SK-N-SH treated with all-trans-retinoic acid at 6 μM for 48 hours (cell line): ENCODE results near the gene SLC24A4.

Experiments used
- BACH2 ChIP-seq: fragments of 250-450 bp; sonication (Bioruptor Pico); IDR thresholded peaks from 2 replicates; pipeline ENCODE4 v1.9.0; 2021; ENCODE audit warnings: mild to moderate bottlenecking, borderline replicate concordance
- ESRRG ChIP-seq: fragments of 250-450 bp; sonication (Bioruptor Pico); IDR thresholded peaks from 2 replicates; pipeline ENCODE4 v1.6.1; 2021; ENCODE audit warnings: mild to moderate bottlenecking
- OSR1 ChIP-seq: fragments of 250-450 bp; sonication (Bioruptor Pico); IDR thresholded peaks from 2 replicates; pipeline ENCODE4 v1.8.0; 2022; ENCODE audit warnings: moderate library complexity, mild to moderate bottlenecking, inconsistent platforms
- RARB ChIP-seq: fragments of 250-450 bp; sonication (Bioruptor Pico); IDR thresholded peaks from 2 replicates; pipeline ENCODE4 v1.8.0; 2021; ENCODE audit warnings: mild to moderate bottlenecking, moderate library complexity
- SNAI2 ChIP-seq: fragments of 250-450 bp; sonication (Bioruptor Pico); IDR thresholded peaks from 2 replicates; pipeline ENCODE4 v1.5.0; 2020; ENCODE audit warnings: mild to moderate bottlenecking, moderate library complexity
- TCF4 ChIP-seq: fragments of 250-450 bp; sonication (Bioruptor Pico); IDR thresholded peaks from 2 replicates; pipeline ENCODE4 v1.8.0; 2021; ENCODE audit warnings: mild to moderate bottlenecking, moderate library complexity, borderline replicate concordance
- TF ChIP-seq, protein P1 (sequence below): fragments of 250-450 bp; sonication (Bioruptor Pico); IDR thresholded peaks from 2 replicates; pipeline ENCODE4 v1.8.0; 2020; ENCODE audit warnings: mild to moderate bottlenecking, moderate library complexity, borderline replicate concordance
- TF ChIP-seq, protein P2 (sequence below): fragments of 250-450 bp; sonication (Bioruptor Pico); IDR thresholded peaks from 2 replicates; pipeline ENCODE4 v1.5.0; 2020; ENCODE audit warnings: mild to moderate bottlenecking, moderate library complexity
- TF ChIP-seq, protein P3 (sequence below): fragments of 250-450 bp; sonication (Bioruptor Pico); IDR thresholded peaks from 2 replicates; pipeline ENCODE4 v1.5.1; 2021; ENCODE audit warnings: mild to moderate bottlenecking, moderate library complexity

DNA sequence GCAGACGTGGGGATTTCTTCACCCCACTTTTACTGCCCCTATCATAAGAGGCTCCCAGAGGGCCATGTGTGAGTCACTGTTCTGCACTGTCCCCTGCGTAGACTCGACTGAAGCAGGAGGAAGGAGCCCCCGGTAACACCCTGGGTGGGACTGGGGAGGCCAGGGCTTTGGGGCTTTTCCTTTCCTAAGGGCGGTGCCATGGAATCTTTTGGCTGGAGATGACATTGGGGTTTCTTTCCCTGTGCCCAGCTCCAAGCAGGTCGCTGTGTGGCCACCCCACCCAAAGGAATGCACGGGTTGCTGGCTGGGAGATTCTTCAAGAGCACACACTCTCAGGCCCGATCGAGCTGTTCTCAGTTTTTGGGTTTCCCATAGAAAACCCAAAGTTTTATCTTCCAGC is 128.3 kb downstream of the SLC24A4 start:
- TF ChIP-seq RARB (CRISPR knock-in tag) = no peak
- TF ChIP-seq, protein P1, sequence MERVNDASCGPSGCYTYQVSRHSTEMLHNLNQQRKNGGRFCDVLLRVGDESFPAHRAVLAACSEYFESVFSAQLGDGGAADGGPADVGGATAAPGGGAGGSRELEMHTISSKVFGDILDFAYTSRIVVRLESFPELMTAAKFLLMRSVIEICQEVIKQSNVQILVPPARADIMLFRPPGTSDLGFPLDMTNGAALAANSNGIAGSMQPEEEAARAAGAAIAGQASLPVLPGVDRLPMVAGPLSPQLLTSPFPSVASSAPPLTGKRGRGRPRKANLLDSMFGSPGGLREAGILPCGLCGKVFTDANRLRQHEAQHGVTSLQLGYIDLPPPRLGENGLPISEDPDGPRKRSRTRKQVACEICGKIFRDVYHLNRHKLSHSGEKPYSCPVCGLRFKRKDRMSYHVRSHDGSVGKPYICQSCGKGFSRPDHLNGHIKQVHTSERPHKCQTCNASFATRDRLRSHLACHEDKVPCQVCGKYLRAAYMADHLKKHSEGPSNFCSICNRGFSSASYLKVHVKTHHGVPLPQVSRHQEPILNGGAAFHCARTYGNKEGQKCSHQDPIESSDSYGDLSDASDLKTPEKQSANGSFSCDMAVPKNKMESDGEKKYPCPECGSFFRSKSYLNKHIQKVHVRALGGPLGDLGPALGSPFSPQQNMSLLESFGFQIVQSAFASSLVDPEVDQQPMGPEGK = no peak
- TF ChIP-seq OSR1 (CRISPR knock-in tag) = no peak
- TF ChIP-seq TCF4 (CRISPR knock-in tag) = no peak
- TF ChIP-seq, protein P2, sequence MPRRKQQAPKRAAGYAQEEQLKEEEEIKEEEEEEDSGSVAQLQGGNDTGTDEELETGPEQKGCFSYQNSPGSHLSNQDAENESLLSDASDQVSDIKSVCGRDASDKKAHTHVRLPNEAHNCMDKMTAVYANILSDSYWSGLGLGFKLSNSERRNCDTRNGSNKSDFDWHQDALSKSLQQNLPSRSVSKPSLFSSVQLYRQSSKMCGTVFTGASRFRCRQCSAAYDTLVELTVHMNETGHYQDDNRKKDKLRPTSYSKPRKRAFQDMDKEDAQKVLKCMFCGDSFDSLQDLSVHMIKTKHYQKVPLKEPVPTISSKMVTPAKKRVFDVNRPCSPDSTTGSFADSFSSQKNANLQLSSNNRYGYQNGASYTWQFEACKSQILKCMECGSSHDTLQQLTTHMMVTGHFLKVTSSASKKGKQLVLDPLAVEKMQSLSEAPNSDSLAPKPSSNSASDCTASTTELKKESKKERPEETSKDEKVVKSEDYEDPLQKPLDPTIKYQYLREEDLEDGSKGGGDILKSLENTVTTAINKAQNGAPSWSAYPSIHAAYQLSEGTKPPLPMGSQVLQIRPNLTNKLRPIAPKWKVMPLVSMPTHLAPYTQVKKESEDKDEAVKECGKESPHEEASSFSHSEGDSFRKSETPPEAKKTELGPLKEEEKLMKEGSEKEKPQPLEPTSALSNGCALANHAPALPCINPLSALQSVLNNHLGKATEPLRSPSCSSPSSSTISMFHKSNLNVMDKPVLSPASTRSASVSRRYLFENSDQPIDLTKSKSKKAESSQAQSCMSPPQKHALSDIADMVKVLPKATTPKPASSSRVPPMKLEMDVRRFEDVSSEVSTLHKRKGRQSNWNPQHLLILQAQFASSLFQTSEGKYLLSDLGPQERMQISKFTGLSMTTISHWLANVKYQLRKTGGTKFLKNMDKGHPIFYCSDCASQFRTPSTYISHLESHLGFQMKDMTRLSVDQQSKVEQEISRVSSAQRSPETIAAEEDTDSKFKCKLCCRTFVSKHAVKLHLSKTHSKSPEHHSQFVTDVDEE (CRISPR knock-in tag) = no peak
- no peak for TF ChIP-seq BACH2
- no peak for TF ChIP-seq SNAI2 (CRISPR knock-in tag)
- TF ChIP-seq, protein P3, sequence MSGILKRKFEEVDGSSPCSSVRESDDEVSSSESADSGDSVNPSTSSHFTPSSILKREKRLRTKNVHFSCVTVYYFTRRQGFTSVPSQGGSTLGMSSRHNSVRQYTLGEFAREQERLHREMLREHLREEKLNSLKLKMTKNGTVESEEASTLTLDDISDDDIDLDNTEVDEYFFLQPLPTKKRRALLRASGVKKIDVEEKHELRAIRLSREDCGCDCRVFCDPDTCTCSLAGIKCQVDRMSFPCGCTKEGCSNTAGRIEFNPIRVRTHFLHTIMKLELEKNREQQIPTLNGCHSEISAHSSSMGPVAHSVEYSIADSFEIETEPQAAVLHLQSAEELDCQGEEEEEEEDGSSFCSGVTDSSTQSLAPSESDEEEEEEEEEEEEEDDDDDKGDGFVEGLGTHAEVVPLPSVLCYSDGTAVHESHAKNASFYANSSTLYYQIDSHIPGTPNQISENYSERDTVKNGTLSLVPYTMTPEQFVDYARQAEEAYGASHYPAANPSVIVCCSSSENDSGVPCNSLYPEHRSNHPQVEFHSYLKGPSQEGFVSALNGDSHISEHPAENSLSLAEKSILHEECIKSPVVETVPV (CRISPR knock-in tag) = no peak
- no peak for TF ChIP-seq ESRRG (CRISPR knock-in tag)
